HepG2 (cell line): ENCODE data around the gene CHRNB2. TPM values are rescaled to one million over a fixed set of nuclear protein-coding genes. Genes with fewer than 3 reads are reported as not detected.

Experiments used
- AGO2 ChIP-seq: fragments of 200-400 bp; formaldehyde crosslinking; optimal IDR thresholded peaks from 2 replicates; pipeline ENCODE3; 2017; ENCODE audit warnings: mild to moderate bottlenecking, low read depth, low read length, moderate library complexity
- AKAP8 ChIP-seq: sonication (generic); formaldehyde crosslinking; IDR thresholded peaks from 2 replicates; pipeline ENCODE4 v1.5.1; 2020; ENCODE audit warnings: mild to moderate bottlenecking, missing genetic modification reagents
- ATF4 ChIP-seq, 2 experiments: fragments of 450-650 bp in 1 of 2; sonication (generic) in 1 of 2; formaldehyde crosslinking; IDR thresholded peaks; 2 replicates each; pipeline versions ENCODE4 v1.5.0 to v1.8.0; 2020 to 2022; ENCODE audit warnings: mild to moderate bottlenecking in 1 of 2, missing genetic modification reagents in 1 of 2
- BORCS8-MEF2B ChIP-seq: sonication (generic); formaldehyde crosslinking; IDR thresholded peaks from 2 replicates; pipeline ENCODE4 v1.8.0; 2022; ENCODE audit warnings: mild to moderate bottlenecking, missing genetic modification reagents
- GABPA ChIP-seq, 2 experiments: IDR thresholded peaks; 2 replicates each; pipeline ENCODE4 v1.6.1; 2011 to 2016; ENCODE audit warnings: low read depth in 2 of 2, low read length in 1 of 2, missing biosample characterization in 1 of 2, missing genetic modification characterization in 1 of 2
- NCOA5 ChIP-seq: sonication (generic); formaldehyde crosslinking; IDR thresholded peaks from 2 replicates; pipeline ENCODE4 v1.4.0; 2020; ENCODE audit warnings: missing genetic modification reagents
- NKX3-1 ChIP-seq: sonication (generic); formaldehyde crosslinking; IDR thresholded peaks from 2 replicates; pipeline ENCODE4 v1.5.0; 2020; ENCODE audit warnings: missing genetic modification reagents
- PHF5A ChIP-seq: IDR thresholded peaks from one replicate; pipeline ENCODE4 v1.6.1; 2018; ENCODE audit warnings: low read depth, missing genetic modification reagents; ENCODE audit not compliant: unreplicated experiment
- PRPF4 ChIP-seq: fragments of 200-400 bp; formaldehyde crosslinking; IDR thresholded peaks from 2 replicates; pipeline ENCODE4 v1.6.1; 2016; ENCODE audit warnings: low read length, low read depth; ENCODE audit not compliant: poor library complexity, severe bottlenecking
- RNF219 ChIP-seq: sonication (generic); formaldehyde crosslinking; IDR thresholded peaks from 2 replicates; pipeline ENCODE4 v1.5.0; 2020; ENCODE audit warnings: mild to moderate bottlenecking, missing genetic modification reagents
- TCF7 ChIP-seq: sonication (generic); IDR thresholded peaks from 2 replicates; pipeline ENCODE4 v1.6.1; 2016; ENCODE audit warnings: antibody characterized with exemption, low read depth
- ZBTB1 ChIP-seq: sonication (generic); formaldehyde crosslinking; IDR thresholded peaks from 2 replicates; pipeline ENCODE4 v1.4.0; 2020; ENCODE audit warnings: missing genetic modification reagents, borderline replicate concordance
- ZBTB37 ChIP-seq: sonication (generic); formaldehyde crosslinking; IDR thresholded peaks from 2 replicates; pipeline ENCODE4 v1.4.0; 2020; ENCODE audit warnings: mild to moderate bottlenecking, missing genetic modification reagents
- ZKSCAN1 ChIP-seq: fragments of 150-350 bp; IDR thresholded peaks from 2 replicates; pipeline ENCODE4 v1.6.1; 2014; ENCODE audit warnings: low read length
- ZNF124 ChIP-seq: sonication (generic); formaldehyde crosslinking; IDR thresholded peaks from 2 replicates; pipeline ENCODE4 v1.4.0; 2020; ENCODE audit warnings: missing genetic modification reagents
- ZNF557 ChIP-seq: sonication (generic); formaldehyde crosslinking; IDR thresholded peaks from 2 replicates; pipeline ENCODE4 v1.4.0; 2020; ENCODE audit warnings: missing genetic modification reagents
- polyA plus RNA-seq, 8 experiments: library from polyadenylated mRNA; depleted of rRNA in 3 of 8; stranded (reverse) in 7 of 8; unstranded in 1 of 8; fragments of >200 nt; fragmentation: Illumina TruSeq in 4 of 8; extraction: Trizol in 4 of 8; gene quantifications; 2 replicates each; pipeline versions ENCODE4 v1.2.1 to v1.2.3, GENCODE V29; 2011 to 2016; ENCODE audit warnings: low read depth in 4 of 8, missing spikeins in 1 of 8, mixed read lengths in 1 of 8; ENCODE audit not compliant: insufficient read depth in 1 of 8
- total RNA-seq, 5 experiments: library from RNA; depleted of rRNA; stranded (reverse); fragments of >200 nt; fragmentation: Illumina TruSeq; extraction: Trizol; gene quantifications; 2 replicates each; pipeline ENCODE4 v1.2.3, GENCODE V29; 2016; ENCODE audit warnings: low read depth in 1 of 5
- TF ChIP-seq, protein P1 (sequence below): sonication (generic); formaldehyde crosslinking; IDR thresholded peaks from 2 replicates; pipeline ENCODE4 v1.4.0; 2020; ENCODE audit warnings: missing genetic modification reagents
- TF ChIP-seq, protein P2 (sequence below): sonication (generic); formaldehyde crosslinking; IDR thresholded peaks from 2 replicates; pipeline ENCODE4 v1.5.0; 2020; ENCODE audit warnings: mild to moderate bottlenecking, missing genetic modification reagents
- TF ChIP-seq, protein P3 (sequence below): sonication (generic); formaldehyde crosslinking; IDR thresholded peaks from 2 replicates; pipeline ENCODE4 v1.9.0; 2021; ENCODE audit warnings: missing genetic modification reagents, mild to moderate bottlenecking, borderline replicate concordance

The CHRNB2 gene
- total and polyA plus RNA-seq, 2 of the 13 experiments (the other 11 are each of a cell fraction or from before 2014, with no cell fraction given) = 0.03 to 0.07 TPM

GRCh38 chr1:154607609-154608396, 40.2 kb downstream of the CHRNB2 start, which contains the start of gene ADAR (continued):
- no peak for TF ChIP-seq RNF219 (CRISPR knock-in tag)
- no peak for TF ChIP-seq ZNF557
- no peak for TF ChIP-seq PHF5A
- TF ChIP-seq, protein P1, sequence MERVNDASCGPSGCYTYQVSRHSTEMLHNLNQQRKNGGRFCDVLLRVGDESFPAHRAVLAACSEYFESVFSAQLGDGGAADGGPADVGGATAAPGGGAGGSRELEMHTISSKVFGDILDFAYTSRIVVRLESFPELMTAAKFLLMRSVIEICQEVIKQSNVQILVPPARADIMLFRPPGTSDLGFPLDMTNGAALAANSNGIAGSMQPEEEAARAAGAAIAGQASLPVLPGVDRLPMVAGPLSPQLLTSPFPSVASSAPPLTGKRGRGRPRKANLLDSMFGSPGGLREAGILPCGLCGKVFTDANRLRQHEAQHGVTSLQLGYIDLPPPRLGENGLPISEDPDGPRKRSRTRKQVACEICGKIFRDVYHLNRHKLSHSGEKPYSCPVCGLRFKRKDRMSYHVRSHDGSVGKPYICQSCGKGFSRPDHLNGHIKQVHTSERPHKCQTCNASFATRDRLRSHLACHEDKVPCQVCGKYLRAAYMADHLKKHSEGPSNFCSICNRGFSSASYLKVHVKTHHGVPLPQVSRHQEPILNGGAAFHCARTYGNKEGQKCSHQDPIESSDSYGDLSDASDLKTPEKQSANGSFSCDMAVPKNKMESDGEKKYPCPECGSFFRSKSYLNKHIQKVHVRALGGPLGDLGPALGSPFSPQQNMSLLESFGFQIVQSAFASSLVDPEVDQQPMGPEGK (CRISPR knock-in tag) = peak; percentile 42; the same call in 1 of the 2 replicates
- no peak for TF ChIP-seq AKAP8 (CRISPR knock-in tag)
- TF ChIP-seq ZBTB1 (CRISPR knock-in tag) = no peak
- no peak for TF ChIP-seq TCF7
- TF ChIP-seq PRPF4 = no peak
- TF ChIP-seq ZKSCAN1 = no peak
- no peak for TF ChIP-seq NCOA5
- 0 out of 2 replicates have a peak, but pooled peaks have one; percentile 15 for TF ChIP-seq BORCS8-MEF2B (CRISPR knock-in tag)
- TF ChIP-seq, protein P2, sequence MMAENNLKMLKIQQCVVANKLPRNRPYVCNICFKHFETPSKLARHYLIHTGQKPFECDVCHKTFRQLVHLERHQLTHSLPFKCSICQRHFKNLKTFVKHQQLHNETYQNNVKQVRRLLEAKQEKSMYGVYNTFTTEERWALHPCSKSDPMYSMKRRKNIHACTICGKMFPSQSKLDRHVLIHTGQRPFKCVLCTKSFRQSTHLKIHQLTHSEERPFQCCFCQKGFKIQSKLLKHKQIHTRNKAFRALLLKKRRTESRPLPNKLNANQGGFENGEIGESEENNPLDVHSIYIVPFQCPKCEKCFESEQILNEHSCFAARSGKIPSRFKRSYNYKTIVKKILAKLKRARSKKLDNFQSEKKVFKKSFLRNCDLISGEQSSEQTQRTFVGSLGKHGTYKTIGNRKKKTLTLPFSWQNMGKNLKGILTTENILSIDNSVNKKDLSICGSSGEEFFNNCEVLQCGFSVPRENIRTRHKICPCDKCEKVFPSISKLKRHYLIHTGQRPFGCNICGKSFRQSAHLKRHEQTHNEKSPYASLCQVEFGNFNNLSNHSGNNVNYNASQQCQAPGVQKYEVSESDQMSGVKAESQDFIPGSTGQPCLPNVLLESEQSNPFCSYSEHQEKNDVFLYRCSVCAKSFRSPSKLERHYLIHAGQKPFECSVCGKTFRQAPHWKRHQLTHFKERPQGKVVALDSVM (CRISPR knock-in tag) = no peak
- no peak for TF ChIP-seq ZBTB37 (CRISPR knock-in tag)
- no peak for TF ChIP-seq ZNF124 (CRISPR knock-in tag)
- no peak for TF ChIP-seq GABPA (IDR thresholded peaks at IDR 0.05; ENCODE audit: low read depth, low read length)
- peak; percentile 41 for TF ChIP-seq GABPA (CRISPR knock-in tag; IDR thresholded peaks at IDR 0.05; ENCODE audit: low read depth)
- no peak for TF ChIP-seq NKX3-1 (CRISPR knock-in tag)
- TF ChIP-seq AGO2 = peak; percentile 88
- TF ChIP-seq, protein P3, sequence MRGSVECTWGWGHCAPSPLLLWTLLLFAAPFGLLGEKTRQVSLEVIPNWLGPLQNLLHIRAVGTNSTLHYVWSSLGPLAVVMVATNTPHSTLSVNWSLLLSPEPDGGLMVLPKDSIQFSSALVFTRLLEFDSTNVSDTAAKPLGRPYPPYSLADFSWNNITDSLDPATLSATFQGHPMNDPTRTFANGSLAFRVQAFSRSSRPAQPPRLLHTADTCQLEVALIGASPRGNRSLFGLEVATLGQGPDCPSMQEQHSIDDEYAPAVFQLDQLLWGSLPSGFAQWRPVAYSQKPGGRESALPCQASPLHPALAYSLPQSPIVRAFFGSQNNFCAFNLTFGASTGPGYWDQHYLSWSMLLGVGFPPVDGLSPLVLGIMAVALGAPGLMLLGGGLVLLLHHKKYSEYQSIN (CRISPR knock-in tag) = no peak
- peak in 1 of 2 experiments; percentile 76; a peak in 2 of 4 replicates for TF ChIP-seq ATF4 (CRISPR knock-in tag; IDR thresholded peaks at IDR 0.05)
